NT2/D1 (cell line): ENCODE data around the gene RERE.

Experiments used
- DNase-seq: peaks from one replicate; pipeline ENCODE4 v3.0.0-alpha.2; 2011; ENCODE audit warnings: low read depth, low spot score
- H3K27me3 ChIP-seq: 2 replicates; pipeline ENCODE4 v1.6.0; 2011; ENCODE audit warnings: mild to moderate bottlenecking; ENCODE audit not compliant: insufficient read length, insufficient read depth
- H3K36me3 ChIP-seq: 2 replicates; pipeline ENCODE4 v1.6.1; 2011; ENCODE audit warnings: mild to moderate bottlenecking, low read length, mixed read lengths; ENCODE audit not compliant: insufficient read depth, insufficient read length
- H3K4me1 ChIP-seq: 2 replicates; pipeline ENCODE4 v1.5.1; 2011; ENCODE audit not compliant: insufficient read depth, insufficient read length
- H3K4me3 ChIP-seq: 2 replicates; pipeline ENCODE4 v1.5.1; 2011; ENCODE audit warnings: low read depth; ENCODE audit not compliant: insufficient read length
- H3K9ac ChIP-seq: 2 replicates; pipeline ENCODE4 v1.6.0; 2011; ENCODE audit warnings: low read depth; ENCODE audit not compliant: insufficient read length
- H3K9me3 ChIP-seq: 2 replicates; pipeline ENCODE4 v1.5.1; 2011; ENCODE audit warnings: mild to moderate bottlenecking, low read length; ENCODE audit not compliant: insufficient read depth
- SUZ12 ChIP-seq: IDR thresholded peaks from 2 replicates; pipeline ENCODE4 v1.6.1; 2011; ENCODE audit not compliant: insufficient read length, insufficient read depth; ENCODE audit errors: extremely low read depth
- YY1 ChIP-seq: IDR thresholded peaks from 2 replicates; pipeline ENCODE4 v1.6.1; 2011; ENCODE audit not compliant: insufficient read length, insufficient read depth
- ZNF274 ChIP-seq: IDR thresholded peaks from 2 replicates; pipeline ENCODE4 v1.6.1; 2011; ENCODE audit warnings: mild to moderate bottlenecking, low read depth, low read length

The RERE gene

DNA sequence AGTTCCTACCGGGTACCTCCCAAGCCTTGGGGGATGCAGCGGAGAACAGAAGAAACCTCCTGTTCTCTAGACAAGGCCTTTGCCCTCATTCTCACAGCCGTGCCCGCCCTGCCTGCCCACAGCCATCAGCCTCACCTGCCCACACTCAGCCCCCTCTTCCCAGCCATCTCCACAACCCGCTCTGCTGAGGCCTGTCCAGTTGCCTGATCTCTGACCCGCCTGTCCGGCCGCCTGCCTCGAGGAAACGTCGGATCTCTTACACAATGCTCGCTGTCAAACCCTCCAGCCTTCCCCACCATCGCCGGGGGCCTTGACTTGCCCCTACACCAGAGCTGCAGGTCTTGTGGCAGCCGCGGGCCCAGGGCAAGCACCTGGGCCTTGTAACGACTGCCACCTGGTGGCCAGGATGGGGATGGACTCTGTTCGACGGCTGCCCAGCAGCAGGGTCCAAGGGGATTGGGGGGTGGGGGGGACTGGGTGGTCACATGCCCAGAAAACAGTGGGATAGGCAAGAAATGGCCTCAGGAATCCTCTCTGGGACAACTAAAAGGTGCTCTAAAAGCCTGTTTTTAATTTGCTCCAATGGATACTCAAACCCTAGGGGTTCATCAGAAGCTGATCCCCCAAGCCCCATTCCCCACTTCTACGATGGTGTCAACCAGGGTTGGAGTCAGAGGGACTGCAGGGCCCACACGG, 468.5 kb downstream of the RERE start:
- TF ChIP-seq YY1 (no peak), SUZ12 (no peak), ZNF274 (no peak)
- H3K27me3 ChIP-seq: no peaks in the 10 kb centered on the region
- H3K4me1 ChIP-seq: peaks cover 8% of the 10 kb centered on the region
- H3K9ac ChIP-seq: no peak overlapping the region
- DNase-seq: peak; percentile 47
- peaks cover 15% of the 10 kb centered on the region for H3K36me3 ChIP-seq
- no peak overlapping the region for H3K4me3 ChIP-seq
- H3K9me3 ChIP-seq: no peaks in the 10 kb centered on the region

DNA sequence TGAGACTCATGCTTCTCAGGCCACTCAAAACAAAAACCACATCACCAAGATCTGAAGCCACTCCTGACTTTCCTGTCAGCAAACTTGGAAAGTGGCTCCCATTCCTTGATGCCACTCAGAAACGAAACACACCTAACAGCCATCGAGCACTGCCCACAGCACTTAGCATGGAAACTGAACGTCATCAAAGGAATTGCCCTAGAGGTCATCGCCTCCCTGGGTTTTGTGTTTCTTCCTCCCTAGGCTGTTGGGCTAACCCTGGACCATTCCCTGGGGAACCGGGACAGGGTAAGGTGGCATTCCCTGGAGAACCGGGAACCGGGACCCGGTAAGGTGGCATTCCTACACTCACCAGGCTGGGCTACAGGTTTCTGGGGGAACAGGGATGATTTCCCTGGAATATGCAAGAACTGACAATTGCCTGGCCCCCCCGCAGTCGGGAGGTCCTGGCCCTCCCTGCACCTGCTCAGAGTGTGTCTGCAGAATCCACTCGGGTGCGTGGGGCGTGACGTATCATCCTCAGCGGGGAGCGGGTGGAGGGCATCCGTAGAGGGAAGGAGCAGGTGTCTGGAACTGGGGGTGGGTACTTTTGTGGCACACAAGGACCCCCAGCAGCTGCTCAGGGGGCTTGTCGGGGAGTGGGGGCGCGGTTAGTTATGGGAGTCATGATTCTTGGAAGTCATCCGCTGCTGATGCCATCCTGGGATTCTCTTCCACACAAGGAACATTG, 469.2 kb downstream of the RERE start:
- DNase-seq: no peak
- Histone ChIP-seq H3K9me3 (no peaks in the 10 kb centered on the region), H3K9ac (no peak overlapping the region), H3K4me3 (no peak overlapping the region), H3K27me3 (no peaks in the 10 kb centered on the region), H3K4me1 (peaks cover 8% of the 10 kb centered on the region), H3K36me3 (peaks cover 8% of the 10 kb centered on the region)
- no peak for TF ChIP-seq YY1
- no peak for TF ChIP-seq ZNF274
- no peak for TF ChIP-seq SUZ12

DNA sequence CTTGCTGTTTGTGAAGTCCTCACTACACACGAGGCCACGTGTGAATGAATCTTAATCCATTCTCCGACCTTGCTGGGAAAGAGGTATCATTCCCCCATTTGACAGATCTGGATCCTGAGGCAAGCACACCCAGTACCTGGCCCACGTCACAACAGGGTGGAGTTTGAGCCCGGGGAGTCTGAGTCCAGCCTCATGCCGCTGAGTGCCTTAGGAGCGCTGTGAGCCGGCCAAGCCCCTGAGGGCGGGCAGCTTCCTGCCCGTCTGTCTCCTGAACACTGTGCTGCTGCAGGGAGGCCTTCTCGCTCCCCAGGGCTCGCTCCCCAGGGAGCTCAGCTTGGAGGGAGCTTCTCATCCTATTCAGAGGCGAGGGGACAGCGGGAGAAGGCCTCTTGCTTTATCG, 469.8 kb downstream of the RERE start:
- Histone ChIP-seq H3K4me3 (no peak overlapping the region), H3K36me3 (peaks cover 7% of the 10 kb centered on the region), H3K27me3 (no peaks in the 10 kb centered on the region), H3K9me3 (no peaks in the 10 kb centered on the region), H3K4me1 (peaks cover 8% of the 10 kb centered on the region), H3K9ac (no peak overlapping the region)
- TF ChIP-seq YY1 (no peak), ZNF274 (no peak), SUZ12 (no peak)
- no peak for DNase-seq

DNA sequence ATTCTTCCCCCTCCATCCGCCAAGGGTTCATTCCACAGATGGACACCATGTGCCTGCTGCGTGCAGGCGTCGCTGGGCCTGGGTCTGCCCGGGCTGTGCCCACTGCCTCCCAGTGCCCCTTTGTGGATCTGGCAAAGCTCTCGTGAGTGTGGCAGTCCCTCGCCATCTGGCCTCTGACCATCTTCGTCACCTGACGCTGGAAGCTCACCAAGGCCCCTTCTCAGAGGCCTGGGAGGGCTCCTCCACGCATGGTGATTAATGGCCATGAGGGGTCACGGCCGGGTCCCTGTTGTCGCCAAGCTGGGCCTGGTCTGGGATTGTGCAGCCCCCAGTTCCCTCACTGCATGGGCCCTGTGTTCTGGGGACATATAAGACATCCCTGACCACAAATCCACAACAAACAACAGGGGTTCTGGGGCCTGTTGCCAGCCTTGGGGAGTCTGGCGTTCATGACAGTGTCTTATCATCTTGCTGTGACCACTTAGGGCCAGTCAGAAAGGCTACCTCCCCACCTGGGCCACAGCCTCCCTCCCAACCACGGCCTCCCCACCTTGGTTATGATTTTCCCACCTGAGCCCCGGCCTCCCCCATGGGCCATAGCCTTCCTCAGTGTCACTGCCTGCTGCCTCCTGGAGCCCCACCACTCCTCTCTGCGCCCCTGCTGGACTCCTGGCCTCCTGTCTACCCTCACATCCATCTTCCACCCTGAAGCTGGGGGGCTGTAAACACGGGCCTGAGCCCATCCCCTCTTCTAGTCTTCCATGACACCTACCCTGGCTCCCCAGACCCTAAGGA, 471.6 kb downstream of the RERE start:
- Histone ChIP-seq H3K9ac (no peak overlapping the region), H3K9me3 (no peaks in the 10 kb centered on the region), H3K27me3 (no peaks in the 10 kb centered on the region), H3K4me3 (no peak overlapping the region), H3K36me3 (no peaks in the 10 kb centered on the region), H3K4me1 (peaks cover 6% of the 10 kb centered on the region)
- DNase-seq: no peak
- no peak for TF ChIP-seq YY1
- TF ChIP-seq SUZ12: no peak
- TF ChIP-seq ZNF274: no peak

DNA sequence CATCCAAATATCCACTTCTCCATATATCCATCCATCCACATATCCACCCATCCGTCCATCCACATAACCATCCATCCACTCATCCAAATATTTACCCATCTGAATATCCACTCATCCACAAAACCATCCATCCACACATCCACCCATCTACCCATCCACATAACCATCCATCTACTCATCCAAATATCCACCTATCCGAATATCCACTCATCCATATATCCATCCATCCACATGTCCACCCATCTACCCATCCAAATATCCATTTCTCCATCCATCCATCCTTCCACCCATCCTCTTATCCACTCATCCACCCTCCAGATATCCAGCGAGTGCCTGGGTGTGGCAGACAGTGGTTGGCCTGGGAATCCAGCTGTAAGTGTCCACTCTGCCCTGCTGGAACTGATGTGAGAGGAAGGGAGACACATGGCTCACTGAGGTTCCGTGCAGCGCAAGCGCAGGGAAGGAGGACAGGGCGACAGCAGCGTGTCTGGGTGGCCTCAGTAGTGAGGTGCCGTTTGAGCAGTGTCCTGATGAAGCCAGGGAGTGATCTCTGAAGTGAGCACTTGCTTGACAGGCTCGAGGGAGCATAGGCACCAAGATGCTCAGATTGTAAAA, 472.4 kb downstream of the RERE start:
- Histone ChIP-seq H3K4me1 (peaks cover 6% of the 10 kb centered on the region), H3K9me3 (no peaks in the 10 kb centered on the region), H3K4me3 (no peak overlapping the region), H3K27me3 (no peaks in the 10 kb centered on the region), H3K36me3 (no peaks in the 10 kb centered on the region), H3K9ac (no peak overlapping the region)
- DNase-seq: no peak
- TF ChIP-seq SUZ12 (no peak), YY1 (no peak), ZNF274 (no peak)

DNA sequence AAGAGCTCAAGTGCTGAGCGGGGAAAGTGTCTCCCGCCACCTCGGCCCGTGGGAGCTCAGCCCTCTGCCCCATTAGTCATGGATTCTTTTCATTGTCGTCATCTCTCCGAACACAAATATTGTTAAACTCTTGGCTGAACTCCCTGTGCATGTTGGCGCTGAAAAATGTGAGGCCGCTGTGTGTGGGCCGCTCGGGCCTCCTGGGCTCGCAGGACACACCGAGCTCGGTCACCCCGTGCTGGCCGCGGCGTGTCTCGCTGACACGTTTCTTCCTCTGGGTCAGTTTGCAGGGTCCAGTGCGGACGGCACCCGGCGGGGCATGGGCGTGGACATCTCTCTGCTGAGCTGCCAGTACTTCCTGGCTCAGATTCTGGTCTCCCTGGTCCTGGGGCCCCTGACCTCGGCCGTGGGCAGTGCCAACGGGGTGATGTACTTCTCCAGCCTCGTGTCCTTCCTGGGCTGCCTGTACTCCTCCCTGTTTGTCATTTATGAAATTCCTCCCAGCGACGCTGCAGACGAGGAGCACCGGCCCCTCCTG, 473.9 kb downstream of the RERE start:
- no peak for TF ChIP-seq SUZ12
- no peak for TF ChIP-seq ZNF274
- TF ChIP-seq YY1: no peak
- DNase-seq: no peak
- Histone ChIP-seq H3K27me3 (no peaks in the 10 kb centered on the region), H3K9me3 (no peaks in the 10 kb centered on the region), H3K36me3 (no peaks in the 10 kb centered on the region), H3K9ac (no peak overlapping the region), H3K4me3 (no peak overlapping the region), H3K4me1 (no peaks in the 10 kb centered on the region)

DNA sequence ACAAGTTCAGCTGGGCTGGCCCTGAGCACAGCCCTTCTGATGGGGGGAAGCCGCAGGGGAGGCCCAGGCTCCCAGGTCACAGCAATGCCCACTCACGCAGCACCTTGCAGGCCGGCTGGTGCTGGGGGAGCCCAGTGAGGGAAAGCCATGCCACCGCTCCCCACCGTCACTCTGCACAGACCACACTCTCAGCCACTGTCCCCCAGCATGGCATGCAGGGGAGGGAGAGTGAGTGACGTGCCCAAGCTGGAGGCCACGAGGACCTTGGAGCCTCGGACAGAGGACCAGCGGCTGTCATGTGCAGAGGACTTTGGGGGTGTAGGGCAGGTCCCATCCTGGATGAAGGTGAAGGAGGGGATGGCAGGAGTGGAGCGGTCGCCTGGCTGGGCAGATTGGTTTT, 474.4 kb downstream of the RERE start:
- Histone ChIP-seq H3K4me3 (no peak overlapping the region), H3K36me3 (no peaks in the 10 kb centered on the region), H3K4me1 (no peaks in the 10 kb centered on the region), H3K9ac (no peak overlapping the region), H3K9me3 (no peaks in the 10 kb centered on the region), H3K27me3 (no peaks in the 10 kb centered on the region)
- TF ChIP-seq ZNF274 (no peak), YY1 (no peak), SUZ12 (no peak)
- DNase-seq: no peak
